GM20000 (cell line): ENCODE results near the gene FEN1.

Source experiments
- DNase-seq: peaks from one replicate; pipeline ENCODE4 v3.0.0; 2012; ENCODE audit warnings: low spot score
- TF ChIP-seq, protein P1 (sequence below): IDR thresholded peaks from 2 replicates; pipeline ENCODE4 v1.5.1; 2012; ENCODE audit warnings: mild to moderate bottlenecking, control low read depth; ENCODE audit errors: extremely low read depth, missing control alignments

Gene FEN1

DNA sequence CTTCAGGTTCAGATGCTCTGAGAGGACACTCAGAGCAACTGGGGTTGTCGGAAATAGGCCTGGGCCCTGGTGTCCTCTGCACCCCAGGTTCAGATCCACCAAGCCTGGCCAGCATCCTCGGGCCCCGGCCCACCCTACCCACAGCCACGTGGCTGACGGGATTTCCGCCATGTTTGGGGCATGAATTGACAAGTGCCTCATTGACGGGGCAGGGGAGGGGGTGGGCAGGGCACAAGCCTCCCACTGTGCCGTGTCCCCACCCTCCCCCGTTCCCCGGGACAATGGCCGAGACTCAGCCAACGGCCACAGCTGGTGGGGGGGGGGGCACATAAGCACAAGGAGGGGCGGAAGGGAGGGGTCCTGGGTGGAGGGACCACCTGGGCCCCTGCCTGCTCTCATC is 31.8 kb upstream of the FEN1 start:
- DNase-seq, result no peak
- TF ChIP-seq, protein P1, sequence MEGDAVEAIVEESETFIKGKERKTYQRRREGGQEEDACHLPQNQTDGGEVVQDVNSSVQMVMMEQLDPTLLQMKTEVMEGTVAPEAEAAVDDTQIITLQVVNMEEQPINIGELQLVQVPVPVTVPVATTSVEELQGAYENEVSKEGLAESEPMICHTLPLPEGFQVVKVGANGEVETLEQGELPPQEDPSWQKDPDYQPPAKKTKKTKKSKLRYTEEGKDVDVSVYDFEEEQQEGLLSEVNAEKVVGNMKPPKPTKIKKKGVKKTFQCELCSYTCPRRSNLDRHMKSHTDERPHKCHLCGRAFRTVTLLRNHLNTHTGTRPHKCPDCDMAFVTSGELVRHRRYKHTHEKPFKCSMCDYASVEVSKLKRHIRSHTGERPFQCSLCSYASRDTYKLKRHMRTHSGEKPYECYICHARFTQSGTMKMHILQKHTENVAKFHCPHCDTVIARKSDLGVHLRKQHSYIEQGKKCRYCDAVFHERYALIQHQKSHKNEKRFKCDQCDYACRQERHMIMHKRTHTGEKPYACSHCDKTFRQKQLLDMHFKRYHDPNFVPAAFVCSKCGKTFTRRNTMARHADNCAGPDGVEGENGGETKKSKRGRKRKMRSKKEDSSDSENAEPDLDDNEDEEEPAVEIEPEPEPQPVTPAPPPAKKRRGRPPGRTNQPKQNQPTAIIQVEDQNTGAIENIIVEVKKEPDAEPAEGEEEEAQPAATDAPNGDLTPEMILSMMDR, result no peak

DNA sequence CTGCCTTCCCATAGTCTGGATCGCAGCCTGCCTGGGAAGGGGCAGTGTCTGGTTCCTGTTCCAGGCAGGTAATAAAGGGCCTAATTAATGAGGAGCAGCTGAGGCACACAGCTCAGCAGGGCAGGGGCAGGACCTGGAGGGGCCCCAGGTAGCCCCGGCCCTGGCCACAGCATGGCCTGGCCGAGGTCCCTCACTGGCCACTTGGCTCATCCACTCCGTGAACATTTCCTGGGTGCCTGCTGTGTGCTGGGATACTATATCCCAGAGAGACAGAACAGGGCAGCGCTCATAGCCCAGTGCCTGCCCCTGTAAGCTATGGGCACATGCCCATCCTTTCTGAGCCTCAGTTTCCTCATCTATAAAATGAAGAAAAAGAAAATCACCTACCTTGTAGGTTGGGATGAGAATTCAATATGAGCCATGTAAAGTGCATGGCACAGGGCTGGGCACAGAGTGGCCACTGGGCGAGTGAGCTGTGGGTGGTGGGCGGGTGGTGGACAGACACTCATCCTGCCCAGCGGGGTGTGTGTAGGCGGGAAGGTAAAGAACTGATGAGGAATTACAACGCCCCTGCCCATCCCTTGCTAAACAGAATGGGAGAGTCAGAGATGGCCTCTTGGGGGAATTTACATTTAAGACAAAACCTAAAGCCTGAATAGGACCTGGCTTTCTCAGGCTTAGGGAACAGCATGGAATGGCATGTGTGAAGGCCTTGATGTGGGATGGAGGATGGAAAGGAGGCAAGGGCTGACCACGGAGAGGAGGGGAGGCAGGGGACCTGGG is 31.1 kb upstream of the FEN1 start:
- no peak for DNase-seq
- TF ChIP-seq, protein P1, result no peak

DNA sequence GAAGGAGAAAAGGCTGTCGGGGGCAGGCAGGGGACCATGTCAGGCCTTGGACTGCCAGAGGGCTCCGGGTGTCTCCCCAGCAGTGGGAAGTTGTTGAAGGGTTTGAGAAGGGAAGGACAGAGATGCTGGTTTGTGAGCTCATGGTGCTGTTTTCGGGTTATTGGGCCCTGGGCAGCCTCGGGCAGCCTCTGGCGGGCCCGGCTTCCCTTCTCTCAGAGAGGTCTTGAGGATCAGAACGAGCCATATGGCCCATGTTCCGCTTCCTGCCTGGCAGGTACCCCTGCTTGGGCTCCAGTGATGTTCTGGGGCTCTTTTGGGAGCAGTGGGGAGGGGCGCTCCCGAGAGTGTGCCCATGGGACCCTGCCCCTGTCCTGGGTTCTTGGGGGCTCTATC is 30.5 kb upstream of the FEN1 start:
- DNase-seq, result no peak
- TF ChIP-seq, protein P1, result no peak

DNA sequence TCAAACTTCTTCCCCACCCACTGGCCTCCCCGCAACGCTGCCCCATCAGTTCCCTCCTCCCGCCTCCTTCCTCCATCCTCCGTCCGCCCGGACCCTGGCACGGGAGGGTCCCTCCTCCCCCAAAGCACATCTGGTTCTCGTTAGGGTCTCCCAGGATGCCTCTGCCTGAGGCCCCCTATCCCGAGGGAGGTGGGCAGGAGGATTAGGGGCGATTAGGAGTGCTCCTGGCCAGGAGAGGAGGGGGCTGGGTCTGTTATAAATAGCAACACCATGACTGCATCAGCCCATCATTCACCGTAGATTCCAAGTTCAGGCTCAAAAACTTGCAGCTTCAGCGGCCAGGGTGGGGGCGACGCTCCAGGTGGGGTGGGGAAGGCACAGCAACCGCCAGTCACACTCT is 29.9 kb upstream of the FEN1 start:
- no peak for DNase-seq
- TF ChIP-seq, protein P1, result no peak

DNA sequence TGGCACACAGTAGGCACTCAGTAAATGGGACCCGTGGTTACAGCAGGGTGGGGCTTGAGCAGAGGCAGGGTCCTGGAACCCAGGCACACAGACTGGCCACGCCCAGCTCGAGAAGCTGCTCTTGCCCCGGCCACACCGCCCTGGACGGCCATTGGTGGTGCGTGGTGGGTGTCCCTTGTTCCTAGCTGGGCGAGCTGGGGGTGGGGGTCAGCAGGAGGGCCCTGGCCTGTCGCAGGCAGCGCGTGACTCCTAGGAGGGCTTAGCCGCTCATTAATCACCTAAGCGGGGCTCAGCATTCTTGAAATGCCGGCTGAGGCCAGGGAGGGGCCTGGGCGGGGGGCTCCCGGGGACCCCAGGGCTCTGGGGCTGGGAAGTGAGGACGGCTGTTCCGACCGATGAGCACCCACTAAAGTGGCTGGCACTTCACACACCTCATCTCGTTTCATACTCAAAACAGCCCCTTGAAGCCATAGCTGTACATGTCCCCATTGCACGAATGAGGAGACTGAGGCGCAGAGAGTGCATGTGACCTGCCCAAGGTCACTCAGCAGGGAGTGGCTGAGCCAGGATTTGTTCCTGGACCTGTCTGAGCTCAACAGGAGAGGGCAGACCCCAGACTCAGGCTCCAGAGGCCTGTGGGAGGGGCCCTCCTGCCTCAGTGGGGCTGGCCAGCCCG is 28.6 kb upstream of the FEN1 start:
- DNase-seq, result no peak
- TF ChIP-seq, protein P1, result no peak

DNA sequence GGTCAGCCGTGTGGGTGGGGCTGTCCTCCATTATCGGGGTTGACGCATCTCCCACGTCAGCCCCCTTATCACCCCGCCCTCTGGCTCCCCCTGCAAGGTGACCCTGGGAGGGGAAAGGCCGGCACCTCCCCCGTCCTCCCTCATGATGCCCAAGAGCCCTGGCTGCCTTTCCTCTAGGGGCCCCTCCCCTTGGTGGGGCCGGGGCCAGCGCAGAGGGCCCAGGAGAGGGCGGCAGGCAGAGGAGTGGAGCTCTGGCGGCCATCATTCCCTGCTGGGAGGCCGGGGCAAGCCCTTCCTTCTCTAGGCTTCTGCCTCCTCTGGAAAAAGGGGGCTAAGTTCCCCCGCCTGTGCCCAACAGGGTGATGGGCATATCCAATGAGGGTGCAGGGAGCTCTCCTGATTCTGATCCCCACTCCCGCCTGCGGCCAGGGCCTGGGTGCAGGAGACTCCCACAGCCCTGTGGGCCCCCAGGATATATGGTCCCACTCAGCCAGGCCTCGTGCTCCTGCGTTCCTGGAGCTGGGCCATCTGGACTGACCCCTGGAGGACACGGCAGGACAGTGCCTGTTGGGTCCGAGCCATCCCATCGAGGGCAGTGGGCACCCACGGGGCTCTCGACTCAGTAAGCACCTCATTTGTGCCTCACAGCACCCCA is 28.0 kb upstream of the FEN1 start:
- TF ChIP-seq, protein P1, result no peak
- no peak for DNase-seq
